ENCODE results near the gene GTF2I.
"Not testable (repeated sequence)": the region's sequence is repeated elsewhere in the genome, so short reads cannot be mapped to it uniquely, and the experiment has no call there.

DNA sequence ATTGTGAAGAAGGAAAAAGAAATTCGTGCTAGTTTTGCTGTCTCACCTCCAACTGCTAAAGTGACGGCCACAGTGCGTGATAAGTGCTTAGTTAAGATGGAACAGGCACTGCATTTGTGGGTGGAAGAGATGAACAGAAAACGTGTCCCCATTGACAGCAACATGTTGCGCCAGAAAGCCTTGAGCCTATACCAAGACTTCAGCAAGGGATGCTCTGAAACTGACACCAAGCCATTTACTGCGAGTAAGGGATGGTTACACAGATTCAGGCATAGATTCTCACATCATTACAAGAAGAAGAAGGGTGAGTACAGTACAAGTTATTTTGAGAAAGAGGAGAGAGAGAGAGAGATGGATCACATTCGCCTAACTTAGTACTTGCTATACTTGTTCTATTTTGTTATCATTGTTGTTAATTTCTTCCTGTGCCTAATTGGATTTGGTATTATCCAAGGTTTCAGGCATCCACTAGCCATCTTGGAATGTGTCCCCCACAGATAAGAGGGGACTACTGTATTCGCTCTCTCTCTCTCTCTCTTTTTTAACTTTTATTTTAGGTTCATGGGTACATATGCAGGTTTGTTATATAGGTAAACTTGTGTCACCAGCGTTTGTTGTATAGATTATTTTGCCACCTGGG, 6.9 kb upstream of the GTF2I start:
- not testable (repeated sequence) for TF ChIP-seq POLR2A (IDR thresholded peaks at IDR 0.05)
- TF ChIP-seq, protein P1, sequence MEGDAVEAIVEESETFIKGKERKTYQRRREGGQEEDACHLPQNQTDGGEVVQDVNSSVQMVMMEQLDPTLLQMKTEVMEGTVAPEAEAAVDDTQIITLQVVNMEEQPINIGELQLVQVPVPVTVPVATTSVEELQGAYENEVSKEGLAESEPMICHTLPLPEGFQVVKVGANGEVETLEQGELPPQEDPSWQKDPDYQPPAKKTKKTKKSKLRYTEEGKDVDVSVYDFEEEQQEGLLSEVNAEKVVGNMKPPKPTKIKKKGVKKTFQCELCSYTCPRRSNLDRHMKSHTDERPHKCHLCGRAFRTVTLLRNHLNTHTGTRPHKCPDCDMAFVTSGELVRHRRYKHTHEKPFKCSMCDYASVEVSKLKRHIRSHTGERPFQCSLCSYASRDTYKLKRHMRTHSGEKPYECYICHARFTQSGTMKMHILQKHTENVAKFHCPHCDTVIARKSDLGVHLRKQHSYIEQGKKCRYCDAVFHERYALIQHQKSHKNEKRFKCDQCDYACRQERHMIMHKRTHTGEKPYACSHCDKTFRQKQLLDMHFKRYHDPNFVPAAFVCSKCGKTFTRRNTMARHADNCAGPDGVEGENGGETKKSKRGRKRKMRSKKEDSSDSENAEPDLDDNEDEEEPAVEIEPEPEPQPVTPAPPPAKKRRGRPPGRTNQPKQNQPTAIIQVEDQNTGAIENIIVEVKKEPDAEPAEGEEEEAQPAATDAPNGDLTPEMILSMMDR (IDR thresholded peaks at IDR 0.05), result not testable (repeated sequence)
